Vagina (tissue), 2 donors: ENCODE results near the gene IMPA2. TPM values are rescaled to one million over a fixed set of nuclear protein-coding genes. Genes with fewer than 3 reads are reported as not detected.

Experiments used
- DNase-seq, 2 donors: peaks; one replicate each; pipeline ENCODE4 v3.0.0-alpha.2; 2017; ENCODE audit errors: extremely low spot score in 2 of 2
- H3K27ac ChIP-seq: fragments of 200-600 bp; sonication (generic); one replicate; pipeline ENCODE4 v1.5.1; 2019
- H3K27me3 ChIP-seq: fragments of 200-600 bp; sonication (generic); one replicate; pipeline ENCODE4 v1.5.1; 2019
- H3K36me3 ChIP-seq, 2 donors: fragments of 200-600 bp; sonication (generic); one replicate each; pipeline ENCODE4 v1.5.1; 2017 to 2019
- H3K4me1 ChIP-seq: fragments of 200-600 bp; sonication (generic); one replicate; pipeline ENCODE4 v1.5.1; 2019
- H3K4me3 ChIP-seq, 2 donors: fragments of 200-600 bp; sonication (generic); 1 replicate in 1 of 2; 2 replicates in 1 of 2; pipeline ENCODE4 v1.5.1; 2016 to 2019
- H3K9me3 ChIP-seq: fragments of 200-600 bp; sonication (generic); one replicate; pipeline ENCODE4 v1.5.1; 2019
- CTCF ChIP-seq, 3 experiments: fragments of 450-650 bp in 2 of 3; fragments of 200-600 bp in 1 of 3; sonication (generic) in 1 of 3; IDR thresholded peaks; one replicate each; pipeline ENCODE4 v1.5.1; 2017 to 2019; ENCODE audit warnings: antibody characterized with exemption in 3 of 3, mild to moderate bottlenecking in 2 of 3, moderate library complexity in 2 of 3
- POLR2A ChIP-seq, 2 donors: fragments of 450-650 bp; IDR thresholded peaks; one replicate each; pipeline ENCODE4 v1.6.1; 2017; ENCODE audit warnings: antibody characterized with exemption in 2 of 2, mild to moderate bottlenecking in 2 of 2, moderate library complexity in 2 of 2
- POLR2AphosphoS5 ChIP-seq, 2 donors: sonication (generic); formaldehyde crosslinking; IDR thresholded peaks; one replicate each; pipeline ENCODE4 v1.9.0; 2017; ENCODE audit warnings: antibody characterized with exemption in 2 of 2, mild to moderate bottlenecking in 2 of 2, low read depth in 1 of 2; ENCODE audit not compliant: insufficient read depth in 1 of 2
- intact Hi-C: fragments of 100-400 bp; cut with DNase I; formaldehyde crosslinking; loops from one replicate; pipeline ENCODE4 v1.15.1; 2023
- total RNA-seq: library from RNA; depleted of rRNA; stranded (reverse); fragments of >200 nt; gene quantifications from one replicate; pipeline ENCODE4 v1.2.3, GENCODE V29; 2016

The IMPA2 gene
- total RNA-seq, 1 donor from 2014 or later = 128 TPM

GRCh38 chr18:11989174-11989573 is 7.9 kb downstream of the IMPA2 start:
- H3K27me3 ChIP-seq = no peaks in the 10 kb centered on the region
- H3K27ac ChIP-seq = peak overlapping the region; percentile 54
- H3K9me3 ChIP-seq = no peaks in the 10 kb centered on the region
- no peaks in the 10 kb centered on the region for H3K36me3 ChIP-seq
- peaks cover 52% of the 10 kb centered on the region for H3K4me1 ChIP-seq
- intact Hi-C loops = no loop called here
- TF ChIP-seq CTCF (IDR thresholded peaks at IDR 0.05) (no peak), POLR2A (IDR thresholded peaks at IDR 0.05) (no peak)
- no peak for DNase-seq
- no peak overlapping the region for H3K4me3 ChIP-seq

- TF ChIP-seq POLR2AphosphoS5 (IDR thresholded peaks at IDR 0.05; ENCODE audit: insufficient read depth in 1 of 2, low read depth in 1 of 2) (no peak), CTCF (IDR thresholded peaks at IDR 0.05) (no peak), POLR2A (IDR thresholded peaks at IDR 0.05) (no peak)
- Histone ChIP-seq H3K9me3 (no peaks in the 10 kb centered on the region), H3K27me3 (no peaks in the 10 kb centered on the region), H3K4me3 (no peak overlapping the region), H3K4me1 (peaks cover 57% of the 10 kb centered on the region), H3K36me3 (no peaks in the 10 kb centered on the region), H3K27ac (peak overlapping the region; percentile 54)
- no peak for DNase-seq
- intact Hi-C loops = no loop called here
These were observed 8.7 kb downstream of the IMPA2 start for GRCh38 chr18:11989966-11990380.

- H3K36me3 ChIP-seq = no peaks in the 10 kb centered on the region
These were observed 9.2 kb downstream of the IMPA2 start for GRCh38 chr18:11990539-11990938.

GRCh38 chr18:11991021-11991795 is 9.9 kb downstream of the IMPA2 start:
- Histone ChIP-seq H3K27ac (no peak overlapping the region), H3K4me3 (no peak overlapping the region), H3K9me3 (no peaks in the 10 kb centered on the region), H3K27me3 (no peaks in the 10 kb centered on the region), H3K36me3 (no peaks in the 10 kb centered on the region), H3K4me1 (peaks cover 64% of the 10 kb centered on the region)
- DNase-seq = no peak
- intact Hi-C loops = no loop called here
- TF ChIP-seq CTCF (IDR thresholded peaks at IDR 0.05) = no peak
- no peak for TF ChIP-seq POLR2A (IDR thresholded peaks at IDR 0.05)
- TF ChIP-seq POLR2AphosphoS5 (IDR thresholded peaks at IDR 0.05; ENCODE audit: insufficient read depth in 1 of 2, low read depth in 1 of 2) = no peak

More at GRCh38 chr18:11990539-11990938, 9.2 kb downstream of the IMPA2 start:
- Histone ChIP-seq H3K4me3 (no peak overlapping the region), H3K27me3 (no peaks in the 10 kb centered on the region), H3K4me1 (peaks cover 62% of the 10 kb centered on the region), H3K27ac (peak overlapping the region; percentile 54), H3K9me3 (no peaks in the 10 kb centered on the region)
- TF ChIP-seq CTCF (IDR thresholded peaks at IDR 0.05) (no peak), POLR2AphosphoS5 (IDR thresholded peaks at IDR 0.05; ENCODE audit: insufficient read depth in 1 of 2, low read depth in 1 of 2) (no peak), POLR2A (IDR thresholded peaks at IDR 0.05) (no peak)
- DNase-seq = no peak
- intact Hi-C loops = no loop called here

GRCh38 chr18:11992096-11992790 is 10.9 kb downstream of the IMPA2 start:
- Histone ChIP-seq H3K4me3 (no peak overlapping the region), H3K27ac (no peak overlapping the region), H3K36me3 (no peaks in the 10 kb centered on the region), H3K27me3 (no peaks in the 10 kb centered on the region), H3K4me1 (peaks cover 66% of the 10 kb centered on the region), H3K9me3 (no peaks in the 10 kb centered on the region)
- intact Hi-C loops = no loop called here
- no peak for DNase-seq
- TF ChIP-seq POLR2A (IDR thresholded peaks at IDR 0.05) (no peak), CTCF (IDR thresholded peaks at IDR 0.05) (no peak), POLR2AphosphoS5 (IDR thresholded peaks at IDR 0.05; ENCODE audit: insufficient read depth in 1 of 2, low read depth in 1 of 2) (no peak)
